ENCODE measurements around the gene CDC6. TPM values are rescaled to one million over a fixed set of nuclear protein-coding genes. Genes with fewer than 3 reads are reported as not detected.

Gene CDC6
- total and polyA plus RNA-seq, 2 donors (not counting 1 experiment from before 2014, with no cell fraction given) = 0.69 to 2.2 TPM

- no peak for ATAC-seq (ENCODE audit: low read depth)
- TF ChIP-seq, protein P1, sequence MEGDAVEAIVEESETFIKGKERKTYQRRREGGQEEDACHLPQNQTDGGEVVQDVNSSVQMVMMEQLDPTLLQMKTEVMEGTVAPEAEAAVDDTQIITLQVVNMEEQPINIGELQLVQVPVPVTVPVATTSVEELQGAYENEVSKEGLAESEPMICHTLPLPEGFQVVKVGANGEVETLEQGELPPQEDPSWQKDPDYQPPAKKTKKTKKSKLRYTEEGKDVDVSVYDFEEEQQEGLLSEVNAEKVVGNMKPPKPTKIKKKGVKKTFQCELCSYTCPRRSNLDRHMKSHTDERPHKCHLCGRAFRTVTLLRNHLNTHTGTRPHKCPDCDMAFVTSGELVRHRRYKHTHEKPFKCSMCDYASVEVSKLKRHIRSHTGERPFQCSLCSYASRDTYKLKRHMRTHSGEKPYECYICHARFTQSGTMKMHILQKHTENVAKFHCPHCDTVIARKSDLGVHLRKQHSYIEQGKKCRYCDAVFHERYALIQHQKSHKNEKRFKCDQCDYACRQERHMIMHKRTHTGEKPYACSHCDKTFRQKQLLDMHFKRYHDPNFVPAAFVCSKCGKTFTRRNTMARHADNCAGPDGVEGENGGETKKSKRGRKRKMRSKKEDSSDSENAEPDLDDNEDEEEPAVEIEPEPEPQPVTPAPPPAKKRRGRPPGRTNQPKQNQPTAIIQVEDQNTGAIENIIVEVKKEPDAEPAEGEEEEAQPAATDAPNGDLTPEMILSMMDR (IDR thresholded peaks at IDR 0.05) = no peak
- no peak for TF ChIP-seq EZH2 (IDR thresholded peaks at IDR 0.05; ENCODE audit: borderline replicate concordance, insufficient read depth, low read depth, low read length, poor library complexity, severe bottlenecking)
- intact Hi-C loops (cut with micrococcal nuclease) = no loop called here
- Histone ChIP-seq H3K4me2 (replicated peaks; ENCODE audit: low read depth, low read length, poor library complexity, severe bottlenecking) (no peak overlapping the region), H3K9me3 (ENCODE audit: control extremely low read depth in 1 of 3, control insufficient read depth in 2 of 3, insufficient read depth in 1 of 3, low read length in 2 of 3) (no peaks in the 10 kb centered on the region), H4K20me1 (ENCODE audit: control insufficient read depth, insufficient read depth, low read length, poor library complexity, severe bottlenecking) (peaks cover 92% of the 10 kb centered on the region), H3K9ac (ENCODE audit: low read length) (no peak overlapping the region), H3K4me1 (ENCODE audit: control insufficient read depth in 2 of 2, insufficient read depth in 2 of 2, low read length in 2 of 2) (no peaks in the 10 kb centered on the region), H3K27ac (ENCODE audit: low read length in 2 of 2) (no peak overlapping the region), H3K79me2 (ENCODE audit: control insufficient read depth, insufficient read depth, low read length) (peaks cover 95% of the 10 kb centered on the region), H3K36me3 (replicated peaks in 1 of 2; ENCODE audit: control extremely low read depth in 1 of 2, control insufficient read depth in 1 of 2, extremely low read depth in 1 of 2, insufficient read depth in 2 of 2, low read length in 1 of 2) (peaks cover 2 to 15% of the 10 kb centered on the region in 2 experiments), H2AFZ (ENCODE audit: insufficient read depth, low read depth, low read length, poor library complexity, severe bottlenecking) (no peak overlapping the region), H3K27me3 (replicated peaks in 1 of 4; ENCODE audit: control extremely low read depth in 1 of 4, control insufficient read depth in 3 of 4, insufficient read depth in 4 of 4, low read length in 3 of 4) (no peaks in the 10 kb centered on the region), H3K4me3 (ENCODE audit: control extremely low read depth in 1 of 5, extremely low read depth in 1 of 5, insufficient read depth in 1 of 5, low read depth in 2 of 5, low read length in 4 of 5) (no peak overlapping the region)
- no peak overlapping the region for H3K27ac Mint-ChIP-seq
- no peak overlapping the region for H3K4me3 Mint-ChIP-seq
- WGBS (ENCODE audit: insufficient coverage) = no CpG with 5 or more reads among the region's 3 CpGs
- ChIA-PET POLR2A (interaction anchor here (0.6 kb wide), 1 partner anchor 8 kb away, joined by 9 read pairs; no protein-coding TSS in a partner anchor), CTCF (interaction anchor here (0.7 to 2.4 kb wide), 2 partner anchors 16 to 42 kb away, joined by 3 to 9 read pairs; no protein-coding TSS in a partner anchor)
- no peak for DNase-seq
- H3K4me1 Mint-ChIP-seq = peaks cover 34% of the 10 kb centered on the region
- H3K9me3 Mint-ChIP-seq (ENCODE audit: insufficient read depth) = no peaks in the 10 kb centered on the region
- no peaks in the 10 kb centered on the region for H3K27me3 Mint-ChIP-seq
These were observed 43.9 kb upstream of the CDC6 start for GRCh38 chr17:40243761-40244160.

DNA sequence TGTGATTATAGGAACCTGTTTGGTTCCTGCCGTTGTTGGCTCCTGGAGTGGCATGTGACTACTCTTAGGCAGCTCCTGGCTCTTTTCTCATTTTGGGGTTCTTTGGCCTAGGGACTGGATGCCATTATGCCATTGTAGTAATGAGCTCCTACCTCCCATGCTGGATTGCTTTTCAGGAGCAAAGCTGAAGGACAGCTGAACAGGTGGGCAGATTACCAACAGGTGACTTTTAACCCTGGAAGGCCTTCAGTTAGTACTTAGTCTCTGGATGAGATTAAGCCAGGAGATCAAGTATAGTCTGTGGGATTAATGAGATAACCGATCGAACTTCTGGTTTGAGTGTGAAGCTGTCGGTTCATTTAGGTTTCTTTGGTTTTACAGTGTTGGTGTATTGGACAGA, 43.4 kb upstream of the CDC6 start:
- ATAC-seq (ENCODE audit: low read depth) (no peak), DNase-seq (no peak)
- Histone ChIP-seq H3K9me3 (ENCODE audit: control extremely low read depth in 1 of 3, control insufficient read depth in 2 of 3, insufficient read depth in 1 of 3, low read length in 2 of 3) (no peaks in the 10 kb centered on the region), H3K27ac (ENCODE audit: low read length in 2 of 2) (no peak overlapping the region), H3K36me3 (replicated peaks in 1 of 2; ENCODE audit: control extremely low read depth in 1 of 2, control insufficient read depth in 1 of 2, extremely low read depth in 1 of 2, insufficient read depth in 2 of 2, low read length in 1 of 2) (peaks cover 2 to 15% of the 10 kb centered on the region in 2 experiments), H2AFZ (ENCODE audit: insufficient read depth, low read depth, low read length, poor library complexity, severe bottlenecking) (no peak overlapping the region), H3K4me3 (ENCODE audit: control extremely low read depth in 1 of 5, extremely low read depth in 1 of 5, insufficient read depth in 1 of 5, low read depth in 2 of 5, low read length in 4 of 5) (no peak overlapping the region), H3K27me3 (replicated peaks in 1 of 4; ENCODE audit: control extremely low read depth in 1 of 4, control insufficient read depth in 3 of 4, insufficient read depth in 4 of 4, low read length in 3 of 4) (no peaks in the 10 kb centered on the region), H3K4me2 (replicated peaks; ENCODE audit: low read depth, low read length, poor library complexity, severe bottlenecking) (no peak overlapping the region), H4K20me1 (ENCODE audit: control insufficient read depth, insufficient read depth, low read length, poor library complexity, severe bottlenecking) (peaks cover 93% of the 10 kb centered on the region), H3K9ac (ENCODE audit: low read length) (no peak overlapping the region), H3K79me2 (ENCODE audit: control insufficient read depth, insufficient read depth, low read length) (peaks cover 96% of the 10 kb centered on the region), H3K4me1 (ENCODE audit: control insufficient read depth in 2 of 2, insufficient read depth in 2 of 2, low read length in 2 of 2) (no peaks in the 10 kb centered on the region)
- 93% methylated on average over 4 of the region's 4 CpGs for WGBS (ENCODE audit: insufficient coverage)
- Mint-ChIP-seq H3K27ac (no peak overlapping the region), H3K4me1 (peaks cover 38% of the 10 kb centered on the region), H3K4me3 (no peak overlapping the region), H3K9me3 (ENCODE audit: insufficient read depth) (no peaks in the 10 kb centered on the region), H3K27me3 (no peaks in the 10 kb centered on the region)
- TF ChIP-seq, protein P1 (IDR thresholded peaks at IDR 0.05) = no peak
- no peak for TF ChIP-seq EZH2 (IDR thresholded peaks at IDR 0.05; ENCODE audit: borderline replicate concordance, insufficient read depth, low read depth, low read length, poor library complexity, severe bottlenecking)
- intact Hi-C loops (cut with micrococcal nuclease) = no loop called here
- ChIA-PET POLR2A (interaction anchor here (0.6 kb wide), 1 partner anchor 9 kb away, joined by 9 read pairs; no protein-coding TSS in a partner anchor), CTCF (interaction anchor here (2.4 kb wide), 1 partner anchor 43 kb away, joined by 9 read pairs; no protein-coding TSS in a partner anchor)

Data from B cell (primary cell).